GM21390 (cell line): ENCODE results near the gene NUDT16.
"Not testable (repeated sequence)": the region's sequence is repeated elsewhere in the genome, so short reads cannot be mapped to it uniquely, and the experiment has no call there.

Experiments
- ATAC-seq: cut with Tn5 transposase; IDR thresholded peaks from one replicate; pipeline ENCODE4 v1.9.1; 2021; ENCODE audit not compliant: unreplicated experiment

Gene NUDT16

GRCh38 chr3:131381445-131382291 is at the start of gene NUDT16:
TSS of gene NUDT16 (plus strand) at chr3:131381774. CDS start at chr3:131381805, 31 bp downstream.
- ATAC-seq: peak; percentile 98

DNA sequence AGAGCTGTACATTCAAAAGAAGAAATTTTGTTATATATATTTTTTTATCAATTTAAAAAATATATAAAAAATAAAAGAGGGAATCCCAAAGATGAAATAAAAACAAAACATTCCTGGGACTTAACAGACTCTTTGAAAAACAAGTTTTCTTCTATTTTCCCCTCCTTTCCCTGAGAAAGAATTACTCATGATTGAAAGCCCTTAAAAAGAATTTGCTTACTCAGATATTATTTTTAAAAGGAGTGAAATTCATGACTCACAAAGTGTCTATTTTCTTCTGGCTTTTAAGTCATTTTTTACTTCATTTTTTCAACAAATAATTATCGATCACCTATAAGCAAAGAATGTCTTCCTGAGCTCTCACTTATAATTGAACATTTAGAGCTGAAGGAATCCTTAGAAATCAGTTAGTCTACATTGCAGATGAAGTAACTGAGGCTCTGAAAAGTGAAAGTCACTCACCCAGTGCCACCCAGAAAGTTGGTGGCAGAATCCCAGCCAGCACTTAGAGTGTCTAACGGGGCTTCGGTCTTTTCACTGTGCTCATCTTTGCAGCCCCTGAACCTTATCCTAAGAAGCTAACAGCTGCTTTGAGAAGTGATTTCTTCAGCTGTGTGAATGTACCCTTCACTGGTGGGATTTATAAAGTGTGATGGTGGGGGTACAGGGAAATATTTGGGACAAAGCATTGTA is 42.5 kb upstream of the NUDT16 start:
- ATAC-seq: no peak

DNA sequence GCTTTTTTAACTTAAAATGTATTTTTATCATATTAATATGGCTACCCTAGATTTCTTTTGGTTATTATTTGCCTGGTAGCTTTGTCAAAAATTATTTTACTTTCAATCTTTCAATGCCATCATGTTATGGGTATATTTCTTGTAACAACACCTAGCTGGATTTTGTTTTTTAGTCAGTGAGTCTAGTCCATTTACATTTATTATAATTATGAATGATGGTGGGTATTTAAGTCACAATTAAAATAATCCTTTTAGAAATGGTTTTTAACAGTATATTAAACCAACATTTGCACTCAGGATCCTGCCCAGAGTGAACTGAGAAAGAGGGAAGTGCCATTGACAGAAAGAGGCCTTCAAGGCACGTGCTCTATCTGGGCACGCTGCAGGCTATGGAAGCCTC is 39.8 kb upstream of the NUDT16 start:
- no peak for ATAC-seq

GRCh38 chr3:131348911-131349310 is 32.7 kb upstream of the NUDT16 start:
- ATAC-seq: no peak

DNA sequence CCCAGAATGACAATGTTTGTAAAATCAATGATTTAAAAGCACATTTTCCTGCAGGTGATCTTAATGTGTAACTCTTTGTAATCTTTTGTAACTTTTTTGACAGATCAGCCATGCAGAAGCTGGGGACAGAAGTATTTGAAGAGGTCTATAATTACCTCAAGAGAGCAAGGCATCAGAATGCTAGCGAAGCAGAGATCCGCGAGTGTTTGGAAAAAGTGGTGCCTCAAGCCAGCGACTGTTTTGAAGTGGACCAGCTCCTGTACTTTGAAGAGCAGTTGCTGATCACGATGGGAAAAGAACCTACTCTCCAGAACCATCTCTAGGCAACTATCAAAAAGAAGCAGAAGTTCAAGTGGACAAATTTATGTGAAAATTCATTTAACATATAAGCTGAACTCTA is 32.1 kb upstream of the NUDT16 start:
- ATAC-seq: no peak

DNA sequence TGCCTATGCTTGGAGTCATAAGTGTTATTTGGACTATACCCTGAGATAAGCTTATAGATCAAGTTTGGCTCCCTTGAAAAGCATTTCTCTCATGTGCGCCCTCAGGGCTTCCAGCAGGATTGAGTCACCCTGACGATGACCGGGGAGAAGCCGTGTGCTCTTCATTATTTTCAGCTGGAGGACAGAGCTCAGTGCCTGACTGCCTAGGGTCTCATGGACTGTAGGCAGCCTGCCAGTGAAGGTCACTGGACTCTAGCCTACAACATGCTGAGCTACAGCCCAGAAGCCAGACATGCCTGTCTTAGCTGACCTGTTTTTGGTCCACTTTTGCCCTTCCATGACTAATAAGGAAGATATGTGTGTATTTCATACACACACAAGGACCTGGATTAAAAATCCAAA is 31.6 kb upstream of the NUDT16 start:
- no peak for ATAC-seq

DNA sequence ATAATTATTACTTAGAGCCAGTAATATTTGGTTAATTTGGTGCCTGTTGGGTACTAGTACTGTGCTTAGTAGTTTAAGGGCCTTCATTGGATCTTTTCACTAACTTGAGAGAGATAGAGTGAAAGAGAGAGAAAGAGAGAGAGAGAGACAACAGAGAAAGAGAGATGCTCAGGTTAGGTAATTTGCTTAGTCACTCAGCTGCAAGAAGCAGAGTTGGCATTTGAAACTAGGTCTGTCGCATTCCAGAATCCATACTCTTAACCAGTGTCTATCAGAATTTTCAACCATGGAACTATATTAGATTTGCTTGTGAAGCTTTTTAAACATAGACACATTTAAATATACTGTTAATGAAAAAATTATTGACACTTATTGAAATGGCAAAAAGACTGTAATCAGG is 31.1 kb upstream of the NUDT16 start:
- no peak for ATAC-seq

DNA sequence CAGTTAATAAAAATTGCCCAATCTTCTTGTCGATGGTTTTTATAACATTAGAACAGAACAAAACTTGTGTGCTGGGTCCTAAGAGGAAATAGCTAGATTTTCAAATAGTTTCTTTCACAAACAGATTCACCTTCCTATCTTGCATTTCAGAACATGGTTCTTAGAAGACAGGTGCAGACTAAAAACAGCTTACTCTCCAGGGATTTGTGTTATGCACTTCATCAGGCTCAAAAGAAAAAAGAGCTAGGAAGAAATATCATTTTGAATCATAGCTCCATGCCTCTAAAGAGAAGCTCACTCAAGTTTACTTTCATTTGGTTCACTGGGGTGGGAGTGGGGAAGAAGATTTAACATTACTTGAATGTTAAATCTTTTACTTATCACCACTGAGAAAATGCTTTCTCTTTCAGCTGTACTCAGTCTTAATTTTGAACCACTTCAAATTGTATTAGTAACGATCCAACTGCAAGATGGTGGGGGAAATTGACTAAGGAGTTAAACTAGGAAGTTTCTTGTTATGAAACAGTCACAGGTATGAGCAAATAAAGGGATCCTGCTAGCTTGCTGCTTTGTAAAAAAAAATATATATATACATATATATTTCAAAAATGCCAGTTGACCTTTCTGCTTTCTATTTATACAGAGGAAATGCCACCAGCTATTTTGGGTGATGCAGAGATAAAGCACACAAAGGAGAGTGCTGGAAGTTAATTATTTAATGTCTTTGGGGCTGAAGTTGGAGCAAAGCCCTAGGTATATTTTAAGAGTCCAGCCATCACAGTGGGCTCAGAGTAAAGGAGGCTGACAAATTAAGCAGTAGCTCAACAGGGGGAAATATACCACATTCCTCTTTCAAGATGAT is 28.3 kb upstream of the NUDT16 start:
- ATAC-seq: no peak

DNA sequence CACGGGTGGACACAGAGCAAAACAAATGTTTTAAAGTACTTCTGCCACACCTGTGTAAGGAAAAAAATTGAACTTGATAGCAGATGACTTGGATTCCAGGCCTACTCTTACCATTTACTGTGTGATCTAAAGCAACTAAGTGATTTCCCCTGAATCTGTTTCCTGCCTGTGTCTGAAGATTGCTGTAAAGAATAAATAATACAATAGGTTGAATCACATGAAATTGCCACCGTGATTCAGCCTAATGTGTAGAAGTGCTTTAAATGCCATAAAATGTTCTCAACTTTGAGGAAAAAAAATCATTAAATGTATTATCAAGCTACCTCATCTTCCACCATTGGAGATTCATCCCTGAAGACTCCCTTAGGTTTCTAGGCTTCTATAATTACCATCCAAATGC is 27.6 kb upstream of the NUDT16 start:
- no peak for ATAC-seq

DNA sequence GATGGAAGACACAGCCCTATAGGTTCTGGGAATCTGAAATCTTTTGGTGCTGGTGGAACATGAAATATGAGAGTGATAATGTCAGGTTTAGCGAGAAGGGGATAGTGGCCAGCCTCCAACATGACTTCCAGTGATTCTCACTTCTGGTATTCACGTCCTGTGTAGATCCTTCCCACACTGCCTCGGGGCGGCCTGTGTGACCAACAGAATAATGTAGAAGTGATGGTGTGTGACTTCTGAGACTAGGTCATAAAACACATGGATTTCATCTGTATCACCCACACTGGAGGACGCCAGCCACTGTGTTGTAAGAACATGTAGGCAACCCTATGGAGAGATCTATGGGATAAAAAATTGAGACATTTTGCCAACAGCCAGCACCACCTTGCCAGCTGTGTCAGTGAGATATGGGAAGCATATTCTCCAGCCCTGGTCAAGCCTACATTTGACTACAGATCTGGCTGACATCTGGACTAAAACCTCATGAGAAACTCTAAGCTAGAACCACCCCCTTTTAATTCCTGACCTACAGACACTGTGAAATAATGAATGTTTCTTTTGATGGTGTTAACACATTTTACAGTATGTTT is 25.5 kb upstream of the NUDT16 start:
- no peak for ATAC-seq

GRCh38 chr3:131357275-131357674 is 24.3 kb upstream of the NUDT16 start:
- no peak for ATAC-seq

- no peak for ATAC-seq
These were observed 21.3 kb upstream of the NUDT16 start for GRCh38 chr3:131360191-131360755.

DNA sequence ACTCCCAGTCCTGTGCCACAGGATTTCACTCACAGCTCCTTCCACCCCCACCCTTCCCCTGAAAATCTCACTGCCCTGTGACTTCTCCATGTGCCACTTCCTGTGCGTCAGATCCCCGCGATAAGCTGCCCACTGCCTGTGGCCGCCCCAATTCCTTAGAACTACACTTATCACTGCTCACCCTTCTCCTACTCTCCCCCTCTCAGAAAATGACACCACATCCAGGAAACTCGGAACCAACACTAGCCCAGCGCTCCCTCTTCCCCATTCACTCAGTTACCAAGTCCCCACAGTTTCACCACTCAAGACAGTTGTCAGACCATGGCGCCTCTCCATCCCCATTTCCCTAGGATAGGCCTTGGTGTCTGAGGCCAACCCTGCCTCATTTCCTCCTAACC is 20.5 kb upstream of the NUDT16 start:
- not testable (repeated sequence) for ATAC-seq

- ATAC-seq: peak; percentile 93
These were observed 19.8 kb upstream of the NUDT16 start for GRCh38 chr3:131361464-131362421.

DNA sequence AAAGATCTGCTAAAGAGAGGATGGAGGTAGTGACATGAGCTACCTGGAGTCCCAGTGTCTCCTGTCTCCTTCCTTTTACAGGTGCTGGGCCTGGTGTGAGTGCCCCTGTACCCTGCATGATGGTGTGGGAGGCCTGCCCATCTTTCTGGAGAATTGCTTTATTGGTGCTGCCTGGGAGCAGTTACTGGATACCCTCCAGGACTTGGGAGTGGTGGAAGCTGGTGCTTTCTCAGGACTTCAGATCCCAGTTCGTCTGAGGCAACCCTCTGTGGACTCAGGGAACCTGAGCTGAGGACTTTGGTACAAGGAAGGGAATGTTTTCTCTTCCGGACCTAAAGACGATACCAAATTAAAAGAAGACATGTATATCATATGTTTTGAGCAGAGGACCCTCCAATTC is 18.3 kb upstream of the NUDT16 start:
- ATAC-seq: no peak

DNA sequence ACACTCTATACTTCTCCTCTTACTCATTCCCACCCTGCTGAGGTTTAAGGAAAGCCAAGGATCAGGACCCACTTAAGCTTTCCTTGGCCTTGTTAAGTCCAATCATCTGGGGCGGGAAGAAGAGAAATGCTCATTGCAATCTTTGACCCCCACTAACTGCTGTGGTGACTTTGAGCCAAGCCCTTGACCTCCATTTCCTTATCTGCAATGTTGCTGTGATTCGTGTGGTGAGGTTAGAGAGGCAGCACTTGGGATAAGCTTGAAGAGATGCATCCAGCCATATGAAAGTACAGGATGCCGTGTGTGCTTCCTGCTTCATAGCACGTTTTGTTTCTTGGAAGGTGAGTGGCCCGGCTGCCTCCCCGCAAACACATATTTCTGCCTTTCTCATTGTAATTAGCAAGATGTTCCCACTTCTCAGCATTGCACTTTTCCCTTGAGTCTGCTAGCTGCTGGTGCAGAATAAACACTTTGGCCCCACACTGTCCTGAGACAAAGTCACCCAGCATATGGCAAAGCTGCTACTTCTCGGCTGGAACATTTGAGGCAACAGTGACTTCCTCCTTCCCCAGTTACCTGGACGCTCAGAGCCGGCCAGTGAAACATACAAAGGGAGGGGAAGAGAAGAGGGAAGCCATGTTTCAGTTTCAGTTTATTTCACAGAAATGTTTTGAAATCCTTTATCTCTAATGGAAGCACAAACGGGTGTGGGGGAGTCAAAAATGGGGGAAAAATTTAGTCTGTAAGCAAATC is 10.5 kb upstream of the NUDT16 start:
- ATAC-seq: no peak

DNA sequence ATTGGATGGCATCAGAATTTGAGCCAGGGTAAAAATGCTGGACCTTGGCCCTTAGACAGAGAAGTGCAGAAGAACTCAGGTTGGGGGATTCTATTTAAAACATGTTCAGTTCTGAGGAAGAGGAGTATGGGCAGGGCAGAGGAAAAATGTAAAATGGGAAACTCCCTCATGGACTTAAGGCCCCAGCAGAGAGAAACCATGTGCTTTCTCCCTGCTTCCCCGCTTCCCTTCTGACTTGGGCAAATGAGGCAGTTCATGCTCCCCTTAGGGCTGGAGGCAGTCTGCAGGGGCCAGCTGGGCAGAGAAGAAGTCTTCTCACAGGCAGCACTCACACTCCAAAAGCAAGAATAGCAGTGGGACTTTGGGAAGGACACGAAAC is 9.9 kb upstream of the NUDT16 start:
- ATAC-seq: no peak

- ATAC-seq: no peak
These were observed 6.8 kb upstream of the NUDT16 start for GRCh38 chr3:131374741-131375140.
